ENCODE results near the gene MRPL55.

Gene MRPL55

DNA sequence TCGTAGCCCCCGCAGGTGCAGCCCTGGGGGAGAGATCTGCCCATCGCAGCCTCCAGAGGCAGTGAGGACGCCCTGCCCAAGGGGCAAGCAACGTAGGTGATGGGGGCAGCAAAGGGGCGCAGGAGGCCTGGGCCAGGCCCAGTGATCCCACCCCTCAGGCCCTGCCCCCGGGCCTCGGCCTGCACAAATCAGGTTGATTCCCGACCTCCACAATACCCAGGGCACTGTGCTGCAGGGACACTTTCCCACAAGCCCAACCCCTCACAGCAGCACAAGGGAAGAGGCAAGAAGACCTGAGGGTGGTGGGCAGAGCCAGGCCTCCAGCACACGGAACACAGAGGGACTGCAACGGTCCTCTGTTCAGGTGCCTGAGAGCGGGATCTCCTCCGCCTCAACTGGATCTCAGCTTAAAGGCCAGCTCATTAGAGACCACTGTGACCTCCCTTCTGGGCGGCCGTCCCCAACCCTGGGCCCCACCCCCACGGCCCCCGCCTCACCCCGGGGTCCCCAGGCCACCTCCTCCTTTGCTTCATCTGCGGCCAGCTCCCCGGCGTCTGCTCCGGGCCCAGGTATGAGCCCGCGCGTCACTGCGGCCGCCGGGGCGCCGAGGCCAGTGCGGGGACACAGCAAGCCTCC lies 27.4 kb downstream of the MRPL55 start:
- TF ChIP-seq, protein P1, sequence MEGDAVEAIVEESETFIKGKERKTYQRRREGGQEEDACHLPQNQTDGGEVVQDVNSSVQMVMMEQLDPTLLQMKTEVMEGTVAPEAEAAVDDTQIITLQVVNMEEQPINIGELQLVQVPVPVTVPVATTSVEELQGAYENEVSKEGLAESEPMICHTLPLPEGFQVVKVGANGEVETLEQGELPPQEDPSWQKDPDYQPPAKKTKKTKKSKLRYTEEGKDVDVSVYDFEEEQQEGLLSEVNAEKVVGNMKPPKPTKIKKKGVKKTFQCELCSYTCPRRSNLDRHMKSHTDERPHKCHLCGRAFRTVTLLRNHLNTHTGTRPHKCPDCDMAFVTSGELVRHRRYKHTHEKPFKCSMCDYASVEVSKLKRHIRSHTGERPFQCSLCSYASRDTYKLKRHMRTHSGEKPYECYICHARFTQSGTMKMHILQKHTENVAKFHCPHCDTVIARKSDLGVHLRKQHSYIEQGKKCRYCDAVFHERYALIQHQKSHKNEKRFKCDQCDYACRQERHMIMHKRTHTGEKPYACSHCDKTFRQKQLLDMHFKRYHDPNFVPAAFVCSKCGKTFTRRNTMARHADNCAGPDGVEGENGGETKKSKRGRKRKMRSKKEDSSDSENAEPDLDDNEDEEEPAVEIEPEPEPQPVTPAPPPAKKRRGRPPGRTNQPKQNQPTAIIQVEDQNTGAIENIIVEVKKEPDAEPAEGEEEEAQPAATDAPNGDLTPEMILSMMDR (conservative IDR thresholded peaks at IDR 0.05; ENCODE audit: low read depth), result no peak
- ChIA-PET CTCF (interaction anchor here (0.7 kb wide), 1 partner anchor 82 kb away, joined by 4 read pairs; no protein-coding TSS in a partner anchor), POLR2A (ENCODE audit: low non-redundant PET) (interaction anchor here (0.5 to 0.6 kb wide), 2 partner anchors 33 to 45 kb away, joined by 3 read pairs; no protein-coding TSS in a partner anchor)
- peak overlapping the region; percentile 85 for H3K27ac ChIP-seq
- no peak for DNase-seq (ENCODE audit: low spot score)

DNA sequence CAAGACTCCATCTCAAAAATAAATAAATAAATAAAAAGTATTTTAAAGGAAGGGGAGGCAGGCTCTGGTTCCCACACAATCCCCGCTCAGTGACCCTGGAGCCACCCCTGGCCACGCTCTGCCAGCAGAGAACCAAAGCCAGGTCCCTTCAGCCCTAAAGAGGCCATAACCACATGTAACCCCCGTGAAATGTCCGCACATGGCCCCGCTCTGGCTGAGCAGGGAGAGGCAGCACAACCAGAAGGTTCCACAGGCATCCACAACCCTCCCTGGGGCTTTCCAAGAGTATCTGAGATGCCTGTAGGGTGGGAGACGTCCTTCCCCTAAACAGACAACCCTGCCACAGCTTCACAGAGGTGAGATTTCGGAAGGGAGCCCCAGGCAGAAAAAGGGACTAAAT lies 28.0 kb downstream of the MRPL55 start:
- POLR2A ChIA-PET (ENCODE audit: low non-redundant PET), result no interaction called here
- TF ChIP-seq, protein P1 (conservative IDR thresholded peaks at IDR 0.05; ENCODE audit: low read depth), result no peak
- peak overlapping the region; percentile 85 for H3K27ac ChIP-seq
- DNase-seq (ENCODE audit: low spot score), result no peak
- CTCF ChIA-PET, result no interaction called here

DNA sequence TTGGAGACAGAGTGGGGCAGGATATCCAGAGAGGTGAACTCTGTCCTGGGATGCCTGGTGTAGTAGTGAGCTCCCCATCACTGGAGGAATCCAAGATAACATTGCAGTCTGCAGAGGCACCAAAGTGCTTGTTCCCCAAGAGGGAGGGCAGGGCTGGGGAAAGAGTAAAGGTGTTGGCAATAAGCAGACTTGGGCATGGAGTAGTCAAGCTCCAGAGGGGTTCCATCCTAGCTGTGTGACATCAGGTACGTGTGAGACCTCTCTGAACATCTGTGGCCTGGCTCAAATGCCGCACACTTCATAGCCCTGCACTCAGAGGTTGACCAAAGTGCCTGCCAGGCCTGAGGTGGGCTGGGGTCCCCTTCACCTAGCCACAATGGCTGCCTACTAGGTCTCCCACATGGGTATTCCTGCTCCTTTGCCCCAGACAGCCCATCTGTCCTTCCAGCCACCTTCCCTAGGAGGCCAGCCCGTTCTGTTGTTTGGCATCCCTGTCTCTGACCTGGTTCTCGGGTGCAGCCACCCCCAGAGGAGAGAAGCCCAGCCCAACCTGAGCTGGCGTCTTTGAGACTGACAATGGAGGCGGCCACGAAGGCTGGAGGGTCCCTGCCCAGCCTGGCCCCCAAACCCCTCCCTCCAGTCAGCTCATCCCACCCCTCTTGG lies 29.4 kb downstream of the MRPL55 start:
- DNase-seq (ENCODE audit: low spot score), result no peak
- POLR2A ChIA-PET (ENCODE audit: low non-redundant PET), result no interaction called here
- CTCF ChIA-PET, result no interaction called here
- H3K27ac ChIP-seq, result peak overlapping the region; percentile 85
- TF ChIP-seq, protein P1 (conservative IDR thresholded peaks at IDR 0.05; ENCODE audit: low read depth), result no peak

DNA sequence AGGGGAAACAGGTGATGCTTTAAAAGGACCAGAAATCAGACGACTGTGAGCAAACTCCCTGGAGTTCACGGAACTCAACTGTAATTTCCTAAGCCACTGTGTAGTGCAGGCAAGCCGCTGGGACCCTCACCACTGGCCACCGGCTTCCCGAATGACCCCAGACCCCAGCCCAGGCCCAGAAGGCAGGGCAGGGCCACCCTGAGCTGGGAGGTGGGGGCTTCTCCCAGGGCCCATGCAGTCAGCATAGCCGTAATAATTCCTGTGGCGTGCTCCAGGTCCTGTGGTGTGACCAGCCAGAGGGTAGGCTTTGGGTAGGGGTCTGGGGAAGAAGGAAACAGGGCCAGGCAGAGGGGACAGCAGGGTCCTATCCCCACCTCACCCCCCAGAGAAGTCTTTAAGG lies 30.1 kb downstream of the MRPL55 start:
- ChIA-PET CTCF (no interaction called here), POLR2A (ENCODE audit: low non-redundant PET) (no interaction called here)
- DNase-seq (ENCODE audit: low spot score), result no peak
- no peak overlapping the region for H3K27ac ChIP-seq
- TF ChIP-seq, protein P1 (conservative IDR thresholded peaks at IDR 0.05; ENCODE audit: low read depth), result no peak

DNA sequence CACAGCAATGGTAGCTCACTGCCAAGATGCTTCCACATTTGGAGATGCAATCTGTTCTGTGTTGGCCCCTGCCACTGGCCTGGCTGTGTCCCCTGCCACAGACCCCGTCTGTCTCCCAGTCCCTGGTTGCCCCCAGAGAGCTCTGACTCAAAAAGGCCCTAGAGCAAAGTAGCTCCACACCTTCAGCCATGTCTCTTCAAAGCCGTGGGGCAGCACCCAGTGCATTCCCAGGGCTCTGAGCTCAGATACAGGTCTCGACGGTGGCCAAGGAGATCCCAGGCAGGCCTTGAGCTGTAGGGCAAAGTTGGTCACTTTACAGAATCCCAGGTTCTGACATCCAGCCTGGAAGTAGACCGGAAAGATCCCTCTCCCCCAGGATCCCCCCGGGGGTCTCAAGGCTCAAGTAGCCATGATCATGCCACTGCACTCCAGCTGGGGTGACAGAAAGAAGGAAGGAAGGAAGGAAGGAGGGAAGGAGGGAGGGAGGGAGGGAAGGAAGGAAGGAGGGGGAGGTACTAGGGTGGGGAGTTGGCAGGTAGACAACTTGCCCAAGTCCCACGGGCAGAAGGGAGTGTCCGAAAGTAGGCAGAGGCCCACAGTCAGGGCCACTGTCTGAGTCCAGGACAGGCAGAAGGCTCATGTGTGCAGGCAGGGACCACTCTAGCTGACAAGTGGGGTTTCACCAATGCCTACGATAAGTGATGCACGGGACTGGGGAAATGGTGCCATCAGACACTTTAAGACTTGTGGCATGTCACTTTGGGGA lies 31.4 kb downstream of the MRPL55 start:
- peak overlapping the region; percentile 15; the same call in 1 of the 2 replicates for H3K27ac ChIP-seq
- no peak for DNase-seq (ENCODE audit: low spot score)
- POLR2A ChIA-PET (ENCODE audit: low non-redundant PET), result no interaction called here
- TF ChIP-seq, protein P1 (conservative IDR thresholded peaks at IDR 0.05; ENCODE audit: low read depth), result no peak
- CTCF ChIA-PET, result interaction anchor here (0.6 to 1.8 kb wide), 2 partner anchors 53 to 78 kb away, joined by 3 to 12 read pairs; no protein-coding TSS in a partner anchor

DNA sequence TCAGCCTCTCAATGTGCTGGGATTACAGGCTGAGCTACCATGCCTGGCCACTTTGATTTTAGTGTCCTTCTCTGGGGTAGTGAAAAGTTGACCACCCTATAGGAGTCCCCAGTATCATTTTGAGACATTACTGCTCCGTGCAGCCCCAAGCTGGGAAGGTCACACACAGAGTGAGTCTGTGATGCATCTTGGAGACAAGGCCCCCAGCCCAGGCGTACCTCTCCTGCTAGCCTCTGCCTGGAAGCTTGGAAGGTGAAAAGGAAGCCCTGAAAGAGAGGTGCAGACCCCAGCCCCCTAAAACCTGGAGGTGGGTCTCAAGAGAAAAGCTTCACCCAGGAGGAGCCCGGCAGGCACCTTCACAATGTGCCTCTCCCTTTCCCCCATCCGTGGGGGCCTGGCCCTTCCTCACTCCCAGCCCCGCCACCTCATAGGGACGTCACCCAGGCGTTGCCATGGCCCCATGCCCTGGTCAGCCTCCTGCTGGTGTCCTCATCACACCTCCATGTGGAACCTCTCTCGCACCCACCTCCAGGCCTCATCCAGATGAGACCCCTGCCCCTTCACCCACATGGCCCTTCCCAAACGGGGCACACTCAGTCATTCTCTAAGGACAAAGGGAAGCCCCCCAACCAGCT lies 32.2 kb downstream of the MRPL55 start:
- TF ChIP-seq, protein P1 (conservative IDR thresholded peaks at IDR 0.05; ENCODE audit: low read depth), result no peak
- DNase-seq (ENCODE audit: low spot score), result no peak
- H3K27ac ChIP-seq, result 0 out of 2 replicates have a peak overlapping the region, but pooled peaks have one; percentile 15
- ChIA-PET CTCF (interaction anchor here (0.6 to 1.8 kb wide), 5 partner anchors 54 to 277 kb away, joined by 3 to 12 read pairs (median 3); no protein-coding TSS in a partner anchor), POLR2A (ENCODE audit: low non-redundant PET) (no interaction called here)
